Measurements from ENCODE around the gene TUBAL3. TPM values are rescaled to one million over a fixed set of nuclear protein-coding genes. Genes with fewer than 3 reads are reported as not detected.

Gene TUBAL3
- total RNA-seq (not detected in 2 replicates), polyA plus RNA-seq (not detected in 2 replicates), polyA minus RNA-seq (ENCODE audit: low replicate concordance) (not detected in 2 replicates)
- polyA plus RNA-seq (2012), result not detected in 2 replicates

- no peak for DNase-seq (ENCODE audit: low read depth in 2 of 2)
- no peaks in the 10 kb centered on the region for H3K27me3 ChIP-seq (ENCODE audit: control insufficient read depth, insufficient read depth, low read length)
- H3K79me2 ChIP-seq (ENCODE audit: control insufficient read depth, insufficient read depth, low read length), result no peaks in the 10 kb centered on the region
- no peaks in the 10 kb centered on the region for H3K4me1 ChIP-seq (ENCODE audit: control insufficient read depth, extremely low read depth, insufficient read depth, low read length)
- no peak within 1 kb of the TSS for H3K4me3 ChIP-seq (replicated peaks in 1 of 4; ENCODE audit: control extremely low read depth in 1 of 4, insufficient read depth in 1 of 4, low read depth in 3 of 4, low read length in 4 of 4)
- no peaks in the 10 kb centered on the region for H3K9me3 ChIP-seq (ENCODE audit: control insufficient read depth, insufficient read depth, low read depth, low read length)
- no peaks in the 10 kb centered on the region for H3K36me3 ChIP-seq (ENCODE audit: control insufficient read depth, insufficient read depth, low read length)
- no peak for TF ChIP-seq CTCF (conservative IDR thresholded peaks at IDR 0.05 in 1 of 2, IDR thresholded peaks at IDR 0.05 in 1 of 2; ENCODE audit: low read depth in 1 of 2, low read length in 2 of 2)
- TF ChIP-seq EZH2 (IDR thresholded peaks at IDR 0.05; ENCODE audit: low read length, missing control alignments), result no peak
- H2AFZ ChIP-seq (ENCODE audit: low read length), result no peak within 1 kb of the TSS
- H4K20me1 ChIP-seq (ENCODE audit: control insufficient read depth, extremely low read depth, insufficient read depth, low read length), result no peaks in the 10 kb centered on the region
- no peak within 1 kb of the TSS for H3K4me2 ChIP-seq (ENCODE audit: extremely low read depth, insufficient read depth, low read length)
- no peak within 1 kb of the TSS for H3K9ac ChIP-seq (ENCODE audit: insufficient read depth, low read length)
- no peak within 1 kb of the TSS for H3K27ac ChIP-seq (ENCODE audit: insufficient read depth, low read length)
Measured at GRCh38 chr10:5404208-5405041, at the start of gene TUBAL3. Gene TUBAL3 (minus strand): TSS chr10:5404828. CDS start chr10:5404792, 36 bp downstream.

GRCh38 chr10:5453749-5454489, 49.3 kb upstream of the TUBAL3 start:
- peaks cover 5% of the 10 kb centered on the region for H3K79me2 ChIP-seq (ENCODE audit: control insufficient read depth, insufficient read depth, low read length)
- H3K9ac ChIP-seq (ENCODE audit: insufficient read depth, low read length), result no peak overlapping the region
- no peaks in the 10 kb centered on the region for H4K20me1 ChIP-seq (ENCODE audit: control insufficient read depth, extremely low read depth, insufficient read depth, low read length)
- no peaks in the 10 kb centered on the region for H3K27me3 ChIP-seq (ENCODE audit: control insufficient read depth, insufficient read depth, low read length)
- no peak overlapping the region for H2AFZ ChIP-seq (ENCODE audit: low read length)
- no peak for DNase-seq (ENCODE audit: low read depth in 2 of 2)
- H3K4me3 ChIP-seq (replicated peaks in 1 of 4; ENCODE audit: control extremely low read depth in 1 of 4, insufficient read depth in 1 of 4, low read depth in 3 of 4, low read length in 4 of 4), result no peak overlapping the region
- TF ChIP-seq CTCF (conservative IDR thresholded peaks at IDR 0.05 in 1 of 2, IDR thresholded peaks at IDR 0.05 in 1 of 2; ENCODE audit: low read depth in 1 of 2, low read length in 2 of 2) (no peak), EZH2 (IDR thresholded peaks at IDR 0.05; ENCODE audit: low read length, missing control alignments) (no peak)
- H3K9me3 ChIP-seq (ENCODE audit: control insufficient read depth, insufficient read depth, low read depth, low read length), result no peaks in the 10 kb centered on the region
- H3K4me1 ChIP-seq (ENCODE audit: control insufficient read depth, extremely low read depth, insufficient read depth, low read length), result no peaks in the 10 kb centered on the region
- peaks cover 4% of the 10 kb centered on the region for H3K36me3 ChIP-seq (ENCODE audit: control insufficient read depth, insufficient read depth, low read length)
- H3K4me2 ChIP-seq (ENCODE audit: extremely low read depth, insufficient read depth, low read length), result no peak overlapping the region
- no peak overlapping the region for H3K27ac ChIP-seq (ENCODE audit: insufficient read depth, low read length)

Measured in fibroblast of lung (primary cell).